GM19099 (cell line): ENCODE results near the gene BMERB1.

Source experiments
- POLR2A ChIP-seq: IDR thresholded peaks from 3 replicates; pipeline ENCODE4 v1.6.1; 2011; ENCODE audit warnings: low read depth; ENCODE audit not compliant: insufficient read length; ENCODE audit errors: extremely low read depth

BMERB1 gene

DNA sequence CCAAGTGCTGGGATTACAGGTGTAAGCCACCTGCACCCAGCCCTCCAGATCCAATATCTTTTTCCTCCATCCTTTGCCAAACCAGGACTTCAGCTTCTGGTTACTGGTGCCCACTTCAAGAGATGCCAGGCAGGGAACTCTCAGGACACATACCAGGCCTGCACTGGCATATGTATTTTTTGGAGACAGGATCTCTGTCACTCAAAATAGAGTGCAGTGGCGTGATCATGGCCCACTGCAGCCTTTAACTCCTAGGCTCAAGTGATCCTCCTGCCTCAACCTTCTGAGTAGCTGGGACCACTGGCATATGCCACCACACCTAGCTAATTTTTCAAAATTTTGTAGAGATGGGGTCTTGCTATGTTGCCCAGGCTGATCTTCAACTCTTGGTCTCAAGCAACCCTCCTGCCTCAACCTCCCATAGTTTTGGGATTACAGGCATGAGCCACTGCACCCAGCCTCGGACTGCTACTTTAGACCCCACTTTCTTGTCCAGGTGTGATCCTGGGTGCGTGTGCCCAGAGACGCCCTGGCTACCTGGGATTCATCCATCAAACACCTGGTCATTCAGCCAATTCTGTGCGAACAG is 55.8 kb downstream of the BMERB1 start:
- no peak for TF ChIP-seq POLR2A

DNA sequence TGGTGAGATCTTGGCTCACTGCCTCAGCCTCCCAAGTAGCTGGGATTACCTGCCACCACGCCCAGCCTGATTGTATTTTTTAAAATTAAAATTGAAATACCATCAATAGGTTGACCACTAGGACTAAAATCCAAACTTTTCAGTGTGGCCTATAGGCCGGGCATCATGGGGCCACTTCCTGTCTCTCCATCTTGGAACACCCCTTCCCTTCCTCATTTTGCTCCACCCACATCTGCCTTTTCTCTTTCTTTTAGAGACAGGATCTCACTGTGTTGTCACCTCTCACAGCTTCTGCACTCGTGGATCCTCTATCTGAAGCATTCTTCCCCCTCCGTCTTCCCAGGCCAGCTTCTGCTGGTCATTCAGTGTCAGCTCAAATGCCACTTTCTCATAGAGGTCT is 57.0 kb downstream of the BMERB1 start:
- no peak for TF ChIP-seq POLR2A

DNA sequence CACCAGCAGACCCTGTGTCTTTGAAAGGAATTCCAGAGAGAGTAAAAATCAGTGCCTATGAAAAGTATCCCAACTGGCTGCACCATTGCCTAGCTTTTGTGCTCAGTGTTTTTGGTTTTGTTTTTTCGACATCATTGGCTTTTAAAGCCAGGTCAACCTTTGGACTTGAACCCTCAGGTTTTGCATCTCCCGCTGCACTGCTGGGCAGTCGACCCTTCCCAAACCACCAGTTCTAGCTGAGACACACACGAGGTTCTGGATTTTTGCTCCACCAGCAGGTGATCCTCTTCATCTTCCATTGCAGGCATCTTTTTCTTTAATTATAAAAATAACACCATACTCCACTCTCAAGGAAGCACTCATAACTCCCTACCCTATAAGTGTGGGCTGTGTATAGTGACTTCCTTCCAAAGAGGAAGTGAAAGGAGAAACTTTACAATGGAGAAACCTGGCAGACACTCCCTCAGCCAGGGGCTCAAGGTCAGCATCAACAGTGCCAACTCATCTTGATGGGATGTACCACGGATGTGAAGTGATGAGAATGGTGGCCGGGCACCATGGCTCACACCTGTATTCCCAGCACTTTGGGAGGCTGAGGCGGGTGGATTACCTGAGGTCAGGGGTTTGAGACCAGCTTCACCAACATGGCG is 57.8 kb downstream of the BMERB1 start:
- no peak for TF ChIP-seq POLR2A

DNA sequence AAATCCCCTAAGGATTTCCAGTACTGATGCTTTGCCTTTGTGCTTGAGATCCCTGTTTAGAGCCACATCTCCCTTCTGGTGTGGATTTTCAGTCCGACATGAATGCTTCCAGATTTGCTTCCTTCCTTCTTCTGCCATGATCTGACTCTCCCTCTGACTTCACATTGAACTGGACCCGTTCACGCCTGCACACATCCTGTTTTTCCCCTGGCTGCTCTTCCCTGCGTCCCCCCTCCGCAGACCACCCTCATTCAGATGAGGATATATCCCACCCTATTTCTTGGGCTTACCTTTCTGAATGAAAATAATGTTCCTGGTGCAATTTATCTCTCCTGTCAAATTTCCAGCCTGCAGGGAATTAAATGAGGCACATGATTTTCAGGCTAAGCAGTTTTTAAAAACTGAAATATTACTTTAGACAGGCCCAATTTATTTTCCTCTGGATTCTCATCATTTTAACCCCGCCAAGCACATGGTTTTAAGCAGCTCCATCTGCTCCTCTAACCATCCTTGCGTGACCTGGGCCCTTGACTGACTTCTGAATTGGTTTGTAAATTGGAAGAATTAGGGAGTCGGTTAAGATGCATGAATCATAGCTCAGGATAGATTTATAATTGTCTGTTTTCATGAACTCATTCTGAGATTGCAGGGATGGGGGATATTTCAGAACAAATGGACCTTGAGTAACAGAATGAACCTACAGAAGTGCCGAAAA is 59.2 kb downstream of the BMERB1 start:
- TF ChIP-seq POLR2A, result no peak

DNA sequence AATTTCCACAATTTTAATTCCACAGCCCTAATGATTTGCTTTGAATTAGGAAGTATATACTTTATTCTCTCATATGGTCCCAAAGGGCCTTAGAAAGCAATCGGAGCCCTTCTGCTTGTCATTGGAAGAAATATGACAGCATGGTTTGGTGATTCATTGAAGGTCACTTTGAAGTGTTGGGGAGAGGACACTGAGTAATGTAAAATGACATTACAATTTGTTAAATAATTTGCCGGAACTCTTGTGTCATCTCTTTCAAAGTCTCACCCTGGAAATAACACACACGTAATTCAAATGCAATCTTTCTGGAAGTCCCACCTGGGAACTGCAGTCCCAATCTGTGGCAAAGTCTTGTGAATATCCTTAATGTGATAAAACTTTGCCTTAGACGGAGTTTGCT is 59.8 kb downstream of the BMERB1 start:
- no peak for TF ChIP-seq POLR2A

DNA sequence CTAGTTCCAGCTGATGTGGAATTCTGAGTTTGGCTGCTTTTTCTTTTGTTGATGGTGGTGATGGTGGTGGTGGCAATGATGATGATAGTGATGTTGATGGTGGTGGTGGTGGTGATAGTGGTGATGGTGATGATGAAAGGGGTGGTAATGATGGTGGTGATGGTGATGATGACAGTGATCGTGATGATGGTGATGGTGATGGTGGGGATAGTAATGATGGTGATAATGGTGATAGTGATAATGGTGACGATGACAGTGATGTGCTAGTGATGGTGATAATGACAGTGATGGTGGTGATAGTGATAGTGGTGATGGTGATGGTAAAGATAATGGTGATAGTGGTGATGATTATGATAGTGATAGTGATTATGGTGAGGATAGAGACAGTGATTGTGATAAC is 61.5 kb downstream of the BMERB1 start:
- no peak for TF ChIP-seq POLR2A

DNA sequence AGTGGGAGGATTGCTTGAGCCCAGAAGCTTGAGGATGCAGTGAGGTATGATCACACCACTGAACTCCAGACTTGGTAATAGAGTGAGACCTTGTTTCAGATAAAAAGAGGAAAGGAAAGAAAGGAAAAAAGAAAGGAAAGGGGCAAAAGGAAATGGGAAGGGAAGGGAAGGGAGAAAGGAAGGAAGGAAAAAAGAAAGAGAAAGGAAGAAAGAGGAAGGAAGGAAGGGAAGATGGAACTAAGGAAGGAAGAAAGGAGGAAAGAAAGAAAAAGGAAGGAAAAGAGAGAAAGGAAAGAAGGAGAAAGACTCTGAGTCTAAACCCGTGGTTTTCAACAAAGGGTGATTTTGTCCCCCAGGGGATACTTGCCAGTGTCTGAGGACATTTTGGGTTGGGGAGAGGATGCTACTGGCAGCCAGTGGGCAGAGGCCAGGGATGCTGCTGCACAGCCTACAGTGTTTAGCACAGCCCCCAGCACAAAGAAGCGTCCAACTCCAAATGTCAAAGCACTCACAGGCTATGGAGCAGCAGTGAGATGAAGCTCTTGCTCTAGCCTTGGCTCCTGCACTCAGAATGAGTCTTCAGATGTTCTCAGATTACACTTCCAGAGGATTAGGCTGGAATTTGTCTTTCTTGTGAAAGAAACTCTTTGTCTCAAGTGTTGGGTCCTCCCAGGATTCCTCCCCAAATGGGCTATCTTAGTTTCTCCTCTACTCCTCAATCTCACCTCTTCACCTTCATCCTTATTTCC is 64.2 kb downstream of the BMERB1 start:
- no peak for TF ChIP-seq POLR2A

DNA sequence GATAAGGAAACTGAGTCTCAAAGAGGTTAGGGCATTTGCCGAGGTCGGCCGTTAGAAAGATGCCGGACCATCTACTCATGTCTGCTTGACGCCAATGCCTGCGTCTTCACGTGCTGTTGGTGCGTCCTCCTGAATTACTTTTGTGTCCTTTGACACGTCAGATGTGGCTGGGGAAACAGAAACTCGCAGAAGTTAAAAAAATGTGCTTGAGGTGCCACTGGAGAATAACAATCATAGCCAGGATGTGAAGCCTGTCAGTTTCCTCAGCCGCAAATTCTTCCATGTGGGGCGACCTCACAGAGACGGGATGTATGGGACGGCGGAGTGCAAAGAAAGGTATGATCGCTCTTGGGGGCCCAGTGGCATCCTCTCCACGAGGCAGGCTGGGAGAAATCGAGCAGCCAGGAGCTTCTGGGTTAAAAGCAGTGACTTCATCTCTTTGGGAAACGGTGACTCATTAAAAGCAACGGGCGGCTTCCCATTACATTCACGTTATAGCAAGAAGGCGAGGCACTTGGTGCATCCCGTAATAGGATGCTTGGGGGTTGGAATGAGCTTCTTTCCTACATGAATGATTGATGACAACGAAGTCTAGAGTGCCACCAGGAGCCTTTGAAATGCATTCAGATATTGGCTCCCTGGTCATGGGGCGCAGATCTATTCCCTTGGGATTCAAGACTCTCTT is 67.8 kb downstream of the BMERB1 start:
- TF ChIP-seq POLR2A, result no peak

DNA sequence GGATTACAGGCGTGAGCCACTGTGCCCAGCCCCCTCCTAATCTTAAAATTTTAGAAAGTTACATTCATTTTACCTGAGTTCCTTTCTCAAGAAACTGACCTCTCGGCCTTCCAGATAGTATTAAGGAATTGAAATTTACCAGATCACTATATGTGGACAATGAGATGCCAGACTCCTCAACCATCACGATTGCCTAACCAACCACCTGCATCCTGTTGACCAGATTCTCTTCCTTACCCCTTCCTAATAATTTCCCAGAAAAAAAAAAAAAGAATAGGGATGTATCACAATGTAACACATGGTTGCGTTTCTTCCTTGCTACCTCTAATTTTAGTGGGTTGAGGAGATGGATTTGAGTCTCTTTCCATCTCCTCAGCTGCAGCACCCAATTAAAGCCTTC is 72.1 kb downstream of the BMERB1 start:
- TF ChIP-seq POLR2A, result no peak

DNA sequence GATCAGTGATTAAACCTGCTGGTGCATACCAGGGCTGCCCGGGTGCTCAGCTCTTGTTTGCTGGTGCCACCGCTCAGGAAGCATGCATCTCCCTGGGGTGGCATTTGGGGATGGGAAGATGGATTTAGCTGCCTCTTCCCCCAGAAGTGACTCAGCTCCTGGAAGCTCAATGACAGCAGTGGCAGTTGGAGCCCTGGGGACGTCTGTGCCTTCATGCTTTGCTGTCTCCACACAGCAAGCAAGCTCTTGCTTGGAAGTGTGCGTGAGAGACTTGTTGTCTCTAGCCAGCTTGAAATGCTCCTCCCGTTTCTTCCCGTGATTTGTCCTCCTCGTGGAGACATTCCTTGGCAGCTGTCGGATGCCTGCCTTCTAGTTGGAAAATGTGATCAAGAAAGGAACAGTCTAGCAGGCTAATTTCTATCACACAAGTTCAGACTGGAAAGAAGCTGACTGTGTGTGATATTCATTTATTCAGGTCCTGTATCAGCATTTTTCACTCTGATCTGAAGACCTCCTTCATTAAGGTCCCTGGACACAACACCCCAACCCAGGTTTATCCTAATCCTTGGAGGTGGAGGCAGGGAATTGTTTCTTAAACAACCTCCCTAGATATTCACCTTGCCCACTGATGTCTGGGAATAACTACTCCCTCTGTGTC is 73.0 kb downstream of the BMERB1 start:
- TF ChIP-seq POLR2A, result no peak

DNA sequence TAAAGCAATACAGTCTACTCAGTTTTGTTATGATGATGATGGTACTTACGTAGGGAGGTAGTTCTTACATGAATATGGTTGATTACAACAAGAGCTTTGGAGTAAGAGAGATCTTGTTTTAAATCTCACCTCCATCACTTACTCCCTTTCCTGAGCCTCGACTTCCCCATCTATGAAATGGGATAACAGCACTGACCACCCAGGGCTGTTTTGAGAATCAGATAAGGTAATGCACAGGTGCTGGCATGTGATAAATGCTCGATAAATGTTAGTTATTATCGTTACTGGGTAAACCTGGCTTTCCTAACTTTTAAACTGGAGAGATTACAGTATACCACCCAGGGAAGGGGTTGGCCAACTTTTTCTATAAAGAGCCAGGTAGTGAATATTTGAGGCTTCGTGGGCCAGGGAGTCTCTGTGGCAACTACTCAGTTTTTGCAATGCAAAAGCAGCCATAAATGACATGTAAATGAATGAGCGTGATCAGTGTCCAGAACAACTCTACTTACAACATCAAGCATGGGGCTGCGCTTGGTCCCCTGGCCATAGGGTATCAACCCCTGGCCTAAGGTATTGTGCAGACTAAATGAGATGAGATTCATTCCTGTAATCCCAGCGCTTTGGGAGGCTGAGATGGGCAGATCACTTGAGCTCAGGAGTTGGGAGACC is 73.7 kb downstream of the BMERB1 start:
- no peak for TF ChIP-seq POLR2A

DNA sequence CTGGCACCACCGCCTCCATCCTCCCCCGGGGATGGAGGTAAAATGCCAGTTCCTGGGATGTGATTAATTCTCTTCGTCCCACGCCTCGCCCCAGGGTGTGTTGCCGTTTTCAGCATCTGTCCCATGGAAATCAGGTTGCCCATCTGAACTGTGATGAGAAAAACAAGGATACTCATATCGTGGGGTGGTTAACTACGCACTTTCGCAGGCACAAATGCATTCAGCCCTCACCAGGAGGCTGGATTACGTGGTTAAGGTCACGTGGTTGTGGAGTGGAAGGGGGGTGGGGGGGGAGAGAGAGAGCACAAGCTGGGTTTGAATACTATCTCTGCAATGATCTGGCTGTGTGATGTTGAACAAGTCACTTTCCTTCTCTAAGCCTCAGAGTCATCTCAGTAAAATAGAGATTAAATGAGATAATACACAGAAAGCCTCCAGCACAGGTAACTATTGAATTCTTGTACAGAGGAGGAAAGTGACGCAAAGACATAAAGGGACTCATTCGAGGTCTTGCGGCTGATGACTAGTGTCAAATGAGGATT is 74.7 kb downstream of the BMERB1 start:
- TF ChIP-seq POLR2A, result no peak

DNA sequence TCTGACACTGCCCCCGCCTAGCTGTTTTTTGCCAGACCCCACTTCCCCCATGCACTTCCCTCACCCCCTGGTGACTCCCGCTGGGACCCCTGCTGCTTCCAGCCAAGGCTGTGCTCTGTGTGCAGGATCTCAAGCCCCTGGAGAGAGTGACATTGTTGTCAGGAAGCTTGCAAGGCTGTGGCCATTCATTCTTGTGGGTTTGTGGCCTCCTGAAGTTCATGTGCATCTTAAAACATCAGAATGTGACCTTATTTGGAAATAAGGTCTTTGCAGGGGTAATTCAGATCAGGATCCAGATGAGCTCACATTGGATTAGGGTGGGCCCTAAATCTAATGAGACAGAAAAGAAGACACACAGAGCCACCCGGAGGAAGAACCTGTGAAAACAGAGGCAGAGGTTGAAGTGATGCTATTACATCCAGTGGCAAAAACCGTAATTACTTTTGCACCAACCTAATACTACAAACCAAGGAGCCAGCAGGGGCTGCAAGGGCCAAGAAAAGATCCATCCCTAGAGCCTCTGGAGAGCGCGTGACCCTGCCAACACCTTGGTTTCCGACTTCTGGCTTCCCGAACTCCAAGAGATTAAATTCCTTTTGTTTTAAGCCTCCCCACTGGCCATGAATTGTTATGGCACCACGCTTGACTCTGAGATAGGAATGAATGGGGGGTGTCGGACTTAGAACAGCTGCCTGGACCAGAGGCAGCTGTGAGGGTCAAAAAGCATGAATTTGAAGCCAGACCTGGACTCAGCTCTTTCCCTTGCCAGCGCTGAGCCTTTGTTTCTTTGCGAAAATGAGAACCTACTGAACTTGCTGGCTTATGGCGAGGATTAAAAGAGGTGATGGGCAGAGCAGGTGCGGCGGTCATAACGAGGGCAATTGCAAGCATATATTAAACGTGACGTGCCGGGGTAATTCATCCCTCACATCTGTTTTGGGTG is 75.5 kb downstream of the BMERB1 start:
- no peak for TF ChIP-seq POLR2A
